ENCODE results near the gene HNRNPC.

Gene HNRNPC

GRCh38 chr14:21208554-21208953, 60.7 kb downstream of the HNRNPC start:
- peaks cover 46% of the 10 kb centered on the region for H4K20me1 ChIP-seq (ENCODE audit: insufficient read depth, low read length, poor library complexity, severe bottlenecking)

GRCh38 chr14:21206753-21207684, 62.2 kb downstream of the HNRNPC start:
- Histone ChIP-seq H3F3A (ENCODE audit: low read depth) (no peaks in the 10 kb centered on the region; the same call in 1 of the 2 replicates), H3K36me3 (ENCODE audit: insufficient read depth, low read length) (peaks cover 74% of the 10 kb centered on the region), H3K79me2 (ENCODE audit: insufficient read depth, low read length) (0 out of 2 replicates have a peak, but pooled peaks cover 3% of the 10 kb centered on the region), H3K4me1 (ENCODE audit: insufficient read depth, low read length, poor library complexity, severe bottlenecking) (no peaks in the 10 kb centered on the region), H3K4me3 (ENCODE audit: low read length, poor library complexity, severe bottlenecking) (no peak overlapping the region), H3K9ac (ENCODE audit: low read depth, low read length, poor library complexity, severe bottlenecking) (no peak overlapping the region), H3K27me3 (ENCODE audit: insufficient read depth, low read length, poor library complexity, severe bottlenecking) (no peaks in the 10 kb centered on the region), H3K4me2 (ENCODE audit: low read depth, low read length, poor library complexity, severe bottlenecking) (no peak overlapping the region), H3K9me2 (replicated peaks; ENCODE audit: low read depth, low read length) (no peaks in the 10 kb centered on the region), H2AFZ (ENCODE audit: low read length) (no peak overlapping the region), H4K20me1 (ENCODE audit: insufficient read depth, low read length, poor library complexity, severe bottlenecking) (peaks cover 31% of the 10 kb centered on the region), H3K9me3 (ENCODE audit: insufficient read depth, low read depth, low read length) (no peaks in the 10 kb centered on the region)
- no peak for TF ChIP-seq CTCF (conservative IDR thresholded peaks at IDR 0.05; ENCODE audit: low read length)
- no peak for TF ChIP-seq EZH2phosphoT487 (IDR thresholded peaks at IDR 0.05; ENCODE audit: borderline replicate concordance)

More at GRCh38 chr14:21208554-21208953, 60.7 kb downstream of the HNRNPC start:
- peaks cover 15% of the 10 kb centered on the region; the same call in 1 of the 2 replicates for H3K79me2 ChIP-seq (ENCODE audit: insufficient read depth, low read length)
- no peaks in the 10 kb centered on the region for H3K27me3 ChIP-seq (ENCODE audit: insufficient read depth, low read length, poor library complexity, severe bottlenecking)
- TF ChIP-seq EZH2phosphoT487 (IDR thresholded peaks at IDR 0.05; ENCODE audit: borderline replicate concordance) (no peak), CTCF (conservative IDR thresholded peaks at IDR 0.05; ENCODE audit: low read length) (no peak)
- no peaks in the 10 kb centered on the region for H3K9me2 ChIP-seq (replicated peaks; ENCODE audit: low read depth, low read length)
- no peak overlapping the region for H3K9ac ChIP-seq (ENCODE audit: low read depth, low read length, poor library complexity, severe bottlenecking)
- H3K36me3 ChIP-seq (ENCODE audit: insufficient read depth, low read length), result peaks cover 90% of the 10 kb centered on the region
- no peaks in the 10 kb centered on the region for H3K4me1 ChIP-seq (ENCODE audit: insufficient read depth, low read length, poor library complexity, severe bottlenecking)
- H3K9me3 ChIP-seq (ENCODE audit: insufficient read depth, low read depth, low read length), result no peaks in the 10 kb centered on the region
- H3K4me3 ChIP-seq (ENCODE audit: low read length, poor library complexity, severe bottlenecking), result no peak overlapping the region
- no peak overlapping the region for H3K4me2 ChIP-seq (ENCODE audit: low read depth, low read length, poor library complexity, severe bottlenecking)
- no peaks in the 10 kb centered on the region; the same call in 1 of the 2 replicates for H3F3A ChIP-seq (ENCODE audit: low read depth)
- H2AFZ ChIP-seq (ENCODE audit: low read length), result no peak overlapping the region

- H3F3A ChIP-seq (ENCODE audit: low read depth), result no peaks in the 10 kb centered on the region; the same call in 1 of the 2 replicates
These were observed 63.3 kb downstream of the HNRNPC start for GRCh38 chr14:21205678-21206581.

More at GRCh38 chr14:21205678-21206581, 63.3 kb downstream of the HNRNPC start:
- Histone ChIP-seq H3K9ac (ENCODE audit: low read depth, low read length, poor library complexity, severe bottlenecking) (no peak overlapping the region), H3K4me2 (ENCODE audit: low read depth, low read length, poor library complexity, severe bottlenecking) (no peak overlapping the region), H3K79me2 (ENCODE audit: insufficient read depth, low read length) (no peaks in the 10 kb centered on the region), H4K20me1 (ENCODE audit: insufficient read depth, low read length, poor library complexity, severe bottlenecking) (peaks cover 23% of the 10 kb centered on the region), H3K4me1 (ENCODE audit: insufficient read depth, low read length, poor library complexity, severe bottlenecking) (no peaks in the 10 kb centered on the region), H2AFZ (ENCODE audit: low read length) (no peak overlapping the region), H3K27me3 (ENCODE audit: insufficient read depth, low read length, poor library complexity, severe bottlenecking) (no peaks in the 10 kb centered on the region), H3K36me3 (ENCODE audit: insufficient read depth, low read length) (peaks cover 64% of the 10 kb centered on the region), H3K9me3 (ENCODE audit: insufficient read depth, low read depth, low read length) (no peaks in the 10 kb centered on the region), H3K9me2 (replicated peaks; ENCODE audit: low read depth, low read length) (no peaks in the 10 kb centered on the region), H3K4me3 (ENCODE audit: low read length, poor library complexity, severe bottlenecking) (no peak overlapping the region)
- TF ChIP-seq CTCF (conservative IDR thresholded peaks at IDR 0.05; ENCODE audit: low read length) (no peak), EZH2phosphoT487 (IDR thresholded peaks at IDR 0.05; ENCODE audit: borderline replicate concordance) (no peak)

All from Loucy (cell line).